K562 (cell line): ENCODE measurements around the gene AMZ1. TPM values are rescaled to one million over a fixed set of nuclear protein-coding genes. Genes with fewer than 3 reads are reported as not detected.

Experiments used
- CBFA2T3 ChIP-seq: fragments of 450-650 bp; IDR thresholded peaks from 2 replicates; pipeline ENCODE4 v1.6.1; 2017
- CSDE1 ChIP-seq, 2 experiments: fragments of 450-650 bp; IDR thresholded peaks; 2 replicates each; pipeline ENCODE4 v1.6.1; 2016; ENCODE audit warnings: mild to moderate bottlenecking in 1 of 2
- DIDO1 ChIP-seq: fragments of 450-650 bp; IDR thresholded peaks from 2 replicates; pipeline ENCODE4 v1.6.1; 2016; ENCODE audit warnings: low read depth, missing biosample characterization, missing genetic modification characterization
- EWSR1 ChIP-seq: fragments of 450-650 bp; IDR thresholded peaks from 2 replicates; pipeline ENCODE4 v1.6.1; 2018; ENCODE audit warnings: borderline replicate concordance, mild to moderate bottlenecking, low read depth, moderate library complexity; ENCODE audit not compliant: partially characterized antibody
- FOXM1 ChIP-seq, 2 experiments: fragments of 450-650 bp in 1 of 2; sonication (generic) in 1 of 2; formaldehyde crosslinking in 1 of 2; IDR thresholded peaks; 2 replicates each; pipeline versions ENCODE4 v1.6.1 to v1.9.0; 2017 to 2022; ENCODE audit warnings: low read depth in 2 of 2, mild to moderate bottlenecking in 2 of 2, missing genetic modification reagents in 1 of 2, moderate library complexity in 1 of 2
- GABPA ChIP-seq: fragments of 200-800 bp; sonication (Bioruptor generic); conservative IDR thresholded peaks from 2 replicates; pipeline ENCODE4 v1.6.1; 2016; ENCODE audit warnings: low read depth, missing genetic modification characterization, missing compliant biosample characterization
- HNRNPLL ChIP-seq: fragments of 200-400 bp; formaldehyde crosslinking; IDR thresholded peaks from 2 replicates; pipeline ENCODE4 v1.6.1; 2017; ENCODE audit warnings: low read length, low read depth, mild to moderate bottlenecking; ENCODE audit not compliant: poor library complexity, severe bottlenecking
- KDM1A ChIP-seq, 2 experiments: fragments of 450-650 bp; IDR thresholded peaks; 2 replicates each; pipeline ENCODE4 v1.6.1; 2016; ENCODE audit warnings: mild to moderate bottlenecking in 2 of 2
- MGA ChIP-seq: fragments of 450-650 bp; IDR thresholded peaks from 2 replicates; pipeline ENCODE4 v1.6.1; 2016; ENCODE audit warnings: mild to moderate bottlenecking, moderate library complexity
- MTA2 ChIP-seq: fragments of 450-650 bp; IDR thresholded peaks from 2 replicates; pipeline ENCODE4 v1.6.1; 2016; ENCODE audit warnings: low read depth
- SMARCA4 ChIP-seq: fragments of 450-650 bp; IDR thresholded peaks from 2 replicates; pipeline ENCODE4 v1.6.1; 2016
- ZNF239 ChIP-seq: fragments of 250-450 bp; sonication (Bioruptor Pico); IDR thresholded peaks from 2 replicates; pipeline ENCODE4 v1.4.0; 2020; ENCODE audit warnings: mild to moderate bottlenecking
- ZNF696 ChIP-seq: fragments of 250-450 bp; sonication (Bioruptor Pico); conservative IDR thresholded peaks from 2 replicates; pipeline ENCODE4 v1.4.0; 2020; ENCODE audit warnings: mild to moderate bottlenecking, moderate library complexity
- polyA plus RNA-seq, 8 experiments: library from polyadenylated mRNA; depleted of rRNA in 4 of 8; stranded (reverse) in 5 of 8; unstranded in 3 of 8; fragments of >200 nt; fragmentation: Nextera tagmentation in 2 of 8; fragmentation: Illumina TruSeq in 1 of 8; extraction: Ambion mirVana in 2 of 8; extraction: Trizol in 1 of 8; gene quantifications; 2 replicates each; pipeline versions ENCODE4 v1.2.1 to v1.2.3, GENCODE V29; 2011 to 2014; ENCODE audit warnings: inconsistent platforms in 1 of 8, missing spikeins in 1 of 8
- total RNA-seq, 7 experiments: library from RNA; depleted of rRNA in 6 of 7; stranded (reverse); fragments of >200 nt in 6 of 7; fragmentation: Illumina TruSeq in 2 of 7; extraction: Trizol in 2 of 7; gene quantifications; 2 replicates each; pipeline versions ENCODE4 v1.2.1 to v1.2.3, GENCODE V29; 2011 to 2021; ENCODE audit warnings: low replicate concordance in 1 of 7
- TF ChIP-seq, protein P1 (sequence below): sonication (generic); formaldehyde crosslinking; IDR thresholded peaks from 2 replicates; pipeline ENCODE4 v1.9.0; 2022; ENCODE audit warnings: mild to moderate bottlenecking, missing genetic modification reagents

Gene AMZ1
- total and polyA plus RNA-seq, 9 of the 15 experiments (the other 6 are each of a cell fraction or from before 2014, with no cell fraction given): not detected

GRCh38 chr7:2734751-2735571, 47.0 kb downstream of the AMZ1 start (continued):
- peak; percentile 71 for TF ChIP-seq MGA
- TF ChIP-seq CSDE1 (IDR thresholded peaks at IDR 0.05): no peak
- TF ChIP-seq ZNF239 (CRISPR knock-in tag): no peak
- TF ChIP-seq, protein P1, sequence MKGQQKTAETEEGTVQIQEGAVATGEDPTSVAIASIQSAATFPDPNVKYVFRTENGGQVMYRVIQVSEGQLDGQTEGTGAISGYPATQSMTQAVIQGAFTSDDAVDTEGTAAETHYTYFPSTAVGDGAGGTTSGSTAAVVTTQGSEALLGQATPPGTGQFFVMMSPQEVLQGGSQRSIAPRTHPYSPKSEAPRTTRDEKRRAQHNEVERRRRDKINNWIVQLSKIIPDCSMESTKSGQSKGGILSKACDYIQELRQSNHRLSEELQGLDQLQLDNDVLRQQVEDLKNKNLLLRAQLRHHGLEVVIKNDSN (CRISPR knock-in tag): no peak
- peak; percentile 69; the same call in 1 of the 2 replicates for TF ChIP-seq SMARCA4
- peak; percentile 42 to 49; a peak in 1 of 4 replicates for TF ChIP-seq KDM1A (IDR thresholded peaks at IDR 0.05)
- no peak for TF ChIP-seq EWSR1
- TF ChIP-seq HNRNPLL: no peak
- TF ChIP-seq MTA2: peak; percentile 78
- no peak for TF ChIP-seq GABPA (tag)
- no peak; the same call in 1 of the 2 replicates for TF ChIP-seq FOXM1 (IDR thresholded peaks at IDR 0.05; ENCODE audit: low read depth)
- no peak for TF ChIP-seq FOXM1 (CRISPR knock-in tag; IDR thresholded peaks at IDR 0.05; ENCODE audit: low read depth)
- peak; percentile 92 for TF ChIP-seq CBFA2T3
- TF ChIP-seq DIDO1 (tag): no peak
- no peak for TF ChIP-seq ZNF696 (CRISPR knock-in tag)
